ENCODE measurements around the gene APOD.
"Not testable (repeated sequence)": the region's sequence is repeated elsewhere in the genome, so short reads cannot be mapped to it uniquely, and the experiment has no call there.

- TF ChIP-seq, protein P1, sequence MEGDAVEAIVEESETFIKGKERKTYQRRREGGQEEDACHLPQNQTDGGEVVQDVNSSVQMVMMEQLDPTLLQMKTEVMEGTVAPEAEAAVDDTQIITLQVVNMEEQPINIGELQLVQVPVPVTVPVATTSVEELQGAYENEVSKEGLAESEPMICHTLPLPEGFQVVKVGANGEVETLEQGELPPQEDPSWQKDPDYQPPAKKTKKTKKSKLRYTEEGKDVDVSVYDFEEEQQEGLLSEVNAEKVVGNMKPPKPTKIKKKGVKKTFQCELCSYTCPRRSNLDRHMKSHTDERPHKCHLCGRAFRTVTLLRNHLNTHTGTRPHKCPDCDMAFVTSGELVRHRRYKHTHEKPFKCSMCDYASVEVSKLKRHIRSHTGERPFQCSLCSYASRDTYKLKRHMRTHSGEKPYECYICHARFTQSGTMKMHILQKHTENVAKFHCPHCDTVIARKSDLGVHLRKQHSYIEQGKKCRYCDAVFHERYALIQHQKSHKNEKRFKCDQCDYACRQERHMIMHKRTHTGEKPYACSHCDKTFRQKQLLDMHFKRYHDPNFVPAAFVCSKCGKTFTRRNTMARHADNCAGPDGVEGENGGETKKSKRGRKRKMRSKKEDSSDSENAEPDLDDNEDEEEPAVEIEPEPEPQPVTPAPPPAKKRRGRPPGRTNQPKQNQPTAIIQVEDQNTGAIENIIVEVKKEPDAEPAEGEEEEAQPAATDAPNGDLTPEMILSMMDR (IDR thresholded peaks at IDR 0.05) = not testable (repeated sequence)
- not testable (repeated sequence) for TF ChIP-seq ZFX (IDR thresholded peaks at IDR 0.05; ENCODE audit: borderline replicate concordance)
Measured at GRCh38 chr3:195621095-195621494, 37.4 kb upstream of the APOD start.

Data from 22Rv1 (cell line).